Suprapubic skin (tissue), 4 donors: ENCODE results near the gene RNF7.

Source experiments
- EP300 ChIP-seq: sonication (generic); formaldehyde crosslinking; IDR thresholded peaks from one replicate; pipeline ENCODE4 v1.6.1; 2017; ENCODE audit warnings: antibody characterized with exemption
- POLR2AphosphoS5 ChIP-seq, 3 donors: sonication (generic); formaldehyde crosslinking; IDR thresholded peaks; one replicate each; pipeline ENCODE4 v1.6.1; 2017; ENCODE audit warnings: antibody characterized with exemption in 3 of 3
- TF ChIP-seq, protein P1 (sequence below), 2 donors: fragments of 200-600 bp in 1 of 2; fragments of 450-650 bp in 1 of 2; sonication (generic) in 1 of 2; IDR thresholded peaks; one replicate each; pipeline ENCODE4 v1.5.1; 2016 to 2019; ENCODE audit warnings: antibody characterized with exemption in 2 of 2, mild to moderate bottlenecking in 1 of 2, moderate library complexity in 1 of 2

GRCh38 chr3:141773676-141774075 lies 35.6 kb downstream of the RNF7 start:
- TF ChIP-seq, protein P1, sequence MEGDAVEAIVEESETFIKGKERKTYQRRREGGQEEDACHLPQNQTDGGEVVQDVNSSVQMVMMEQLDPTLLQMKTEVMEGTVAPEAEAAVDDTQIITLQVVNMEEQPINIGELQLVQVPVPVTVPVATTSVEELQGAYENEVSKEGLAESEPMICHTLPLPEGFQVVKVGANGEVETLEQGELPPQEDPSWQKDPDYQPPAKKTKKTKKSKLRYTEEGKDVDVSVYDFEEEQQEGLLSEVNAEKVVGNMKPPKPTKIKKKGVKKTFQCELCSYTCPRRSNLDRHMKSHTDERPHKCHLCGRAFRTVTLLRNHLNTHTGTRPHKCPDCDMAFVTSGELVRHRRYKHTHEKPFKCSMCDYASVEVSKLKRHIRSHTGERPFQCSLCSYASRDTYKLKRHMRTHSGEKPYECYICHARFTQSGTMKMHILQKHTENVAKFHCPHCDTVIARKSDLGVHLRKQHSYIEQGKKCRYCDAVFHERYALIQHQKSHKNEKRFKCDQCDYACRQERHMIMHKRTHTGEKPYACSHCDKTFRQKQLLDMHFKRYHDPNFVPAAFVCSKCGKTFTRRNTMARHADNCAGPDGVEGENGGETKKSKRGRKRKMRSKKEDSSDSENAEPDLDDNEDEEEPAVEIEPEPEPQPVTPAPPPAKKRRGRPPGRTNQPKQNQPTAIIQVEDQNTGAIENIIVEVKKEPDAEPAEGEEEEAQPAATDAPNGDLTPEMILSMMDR (IDR thresholded peaks at IDR 0.05) = no peak
- TF ChIP-seq EP300 (no peak), POLR2AphosphoS5 (IDR thresholded peaks at IDR 0.05) (no peak)
